Astrocyte of the spinal cord (primary cell): ENCODE measurements around the gene TBPL1.

Source experiments
- DNase-seq: peaks from one replicate; pipeline ENCODE4 v3.0.0; 2011; ENCODE audit warnings: low read depth, low spot score
- H3K4me3 ChIP-seq: 2 replicates; pipeline ENCODE4 v1.5.1; 2011; ENCODE audit warnings: low read depth, mild to moderate bottlenecking, low read length, moderate library complexity
- in situ Hi-C: cut with HindIII; loops from 2 replicates; pipeline ENCODE4 v1.10.0; 2017; ENCODE audit warnings: low sequenced_read_pairs
- TF ChIP-seq, protein P1 (sequence below): IDR thresholded peaks from 2 replicates; pipeline ENCODE4 v1.5.1; 2012; ENCODE audit warnings: low read depth, mild to moderate bottlenecking, low read length, inconsistent platforms

TBPL1 gene

DNA sequence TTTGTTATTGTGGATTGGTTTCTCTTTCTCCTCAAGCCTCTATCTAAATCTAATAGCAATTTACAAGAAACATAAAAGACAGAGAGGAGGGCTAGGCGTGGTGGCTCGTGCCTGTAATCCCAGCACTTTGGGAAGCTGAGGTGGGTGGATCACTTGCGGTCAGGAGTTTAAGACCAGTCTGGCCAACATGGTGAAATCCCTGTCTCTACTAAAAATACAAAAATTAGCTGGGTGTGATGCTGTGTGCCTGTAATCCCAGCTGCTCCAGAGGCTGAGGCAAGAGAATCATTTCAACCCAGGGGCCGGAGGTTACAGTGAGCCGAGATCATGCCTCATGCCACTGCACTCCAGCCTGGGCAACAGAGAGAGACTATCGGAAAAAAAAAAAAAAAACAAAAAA lies 52.8 kb downstream of the TBPL1 start:
- TF ChIP-seq, protein P1, sequence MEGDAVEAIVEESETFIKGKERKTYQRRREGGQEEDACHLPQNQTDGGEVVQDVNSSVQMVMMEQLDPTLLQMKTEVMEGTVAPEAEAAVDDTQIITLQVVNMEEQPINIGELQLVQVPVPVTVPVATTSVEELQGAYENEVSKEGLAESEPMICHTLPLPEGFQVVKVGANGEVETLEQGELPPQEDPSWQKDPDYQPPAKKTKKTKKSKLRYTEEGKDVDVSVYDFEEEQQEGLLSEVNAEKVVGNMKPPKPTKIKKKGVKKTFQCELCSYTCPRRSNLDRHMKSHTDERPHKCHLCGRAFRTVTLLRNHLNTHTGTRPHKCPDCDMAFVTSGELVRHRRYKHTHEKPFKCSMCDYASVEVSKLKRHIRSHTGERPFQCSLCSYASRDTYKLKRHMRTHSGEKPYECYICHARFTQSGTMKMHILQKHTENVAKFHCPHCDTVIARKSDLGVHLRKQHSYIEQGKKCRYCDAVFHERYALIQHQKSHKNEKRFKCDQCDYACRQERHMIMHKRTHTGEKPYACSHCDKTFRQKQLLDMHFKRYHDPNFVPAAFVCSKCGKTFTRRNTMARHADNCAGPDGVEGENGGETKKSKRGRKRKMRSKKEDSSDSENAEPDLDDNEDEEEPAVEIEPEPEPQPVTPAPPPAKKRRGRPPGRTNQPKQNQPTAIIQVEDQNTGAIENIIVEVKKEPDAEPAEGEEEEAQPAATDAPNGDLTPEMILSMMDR, result no peak
- in situ Hi-C loops, result no loop called here
- no peak overlapping the region for H3K4me3 ChIP-seq
- DNase-seq, result no peak

DNA sequence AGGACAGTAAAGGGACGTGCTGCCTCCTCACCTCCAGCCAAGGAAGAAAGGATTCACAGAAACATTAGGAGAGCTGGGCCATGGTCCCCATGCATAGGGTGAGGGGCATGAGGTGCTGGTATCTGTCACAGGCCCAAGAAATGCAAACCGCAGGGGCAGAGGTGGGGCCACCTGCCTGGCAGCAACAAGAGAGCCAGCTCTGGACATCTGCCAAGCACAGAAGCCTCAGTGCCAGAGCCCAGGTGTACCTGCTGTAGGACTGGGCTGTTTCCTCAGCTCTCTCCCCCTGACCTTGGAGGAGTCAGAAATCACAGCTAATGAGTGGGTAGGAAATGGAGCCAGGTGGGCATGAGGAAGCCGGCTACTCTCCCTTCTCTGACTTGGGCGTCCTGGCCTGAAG lies 54.1 kb downstream of the TBPL1 start:
- TF ChIP-seq, protein P1, result no peak
- in situ Hi-C loops, result no loop called here
- no peak overlapping the region for H3K4me3 ChIP-seq
- no peak for DNase-seq

DNA sequence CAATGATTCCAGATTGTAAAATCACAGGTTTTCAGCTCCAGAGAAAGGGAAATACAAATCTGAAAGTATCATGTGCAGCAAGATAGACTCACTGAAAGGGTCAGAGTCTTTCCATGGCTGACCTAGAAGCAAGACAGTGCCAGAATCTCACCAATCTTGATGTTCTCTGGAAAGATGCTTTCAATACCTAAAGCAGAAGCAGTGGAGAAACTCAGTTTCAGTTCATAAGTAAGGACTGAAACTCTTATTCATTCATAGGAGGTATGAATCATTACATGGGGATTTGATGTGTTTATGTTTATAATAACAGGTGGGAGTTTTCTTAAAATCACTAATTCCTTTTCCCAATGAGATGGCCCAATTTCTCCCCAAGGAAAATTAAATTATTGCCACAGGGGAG lies 56.9 kb downstream of the TBPL1 start:
- DNase-seq, result no peak
- TF ChIP-seq, protein P1, result no peak
- H3K4me3 ChIP-seq, result no peak overlapping the region
- in situ Hi-C loops, result no loop called here

DNA sequence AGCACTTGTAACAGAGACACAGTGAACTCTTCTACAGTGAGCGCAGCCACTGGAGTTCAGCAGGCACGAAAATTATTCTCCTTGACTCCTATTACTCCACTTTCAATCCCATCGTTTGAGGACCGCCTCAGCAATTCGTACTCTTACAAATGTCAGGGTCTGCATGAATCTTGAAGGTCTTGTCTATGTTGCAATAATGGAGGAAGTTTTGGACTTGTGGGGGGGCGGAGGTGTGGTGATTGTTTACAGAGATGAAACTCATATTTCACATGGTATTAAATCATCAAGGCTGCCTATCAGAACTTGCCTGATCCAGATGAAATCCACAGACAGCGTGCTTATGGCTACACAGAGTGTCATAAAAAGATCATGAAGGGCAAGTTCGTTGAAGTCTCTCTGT lies 57.4 kb downstream of the TBPL1 start:
- TF ChIP-seq, protein P1, result no peak
- no peak overlapping the region for H3K4me3 ChIP-seq
- DNase-seq, result no peak
- in situ Hi-C loops, result no loop called here

DNA sequence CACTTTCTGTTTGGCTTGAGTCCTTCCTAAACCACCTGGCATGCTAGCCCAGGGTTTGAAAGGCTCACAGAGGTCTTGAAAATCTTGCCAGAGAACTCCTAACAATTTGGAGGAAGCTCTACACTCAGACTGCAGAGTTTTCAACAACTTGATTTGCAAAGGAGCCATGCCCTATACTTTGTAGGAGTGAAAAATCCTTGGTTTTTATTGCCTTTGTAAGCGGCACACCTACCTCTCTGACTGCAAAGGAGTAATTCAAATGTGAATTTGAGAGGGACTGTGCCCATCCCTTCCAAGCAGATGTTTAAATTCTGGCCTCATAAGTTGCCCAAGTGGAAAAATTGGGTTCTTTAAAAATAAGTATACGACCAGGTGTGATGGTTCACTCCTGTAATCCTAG lies 58.0 kb downstream of the TBPL1 start:
- DNase-seq, result no peak
- no peak overlapping the region for H3K4me3 ChIP-seq
- TF ChIP-seq, protein P1, result no peak
- in situ Hi-C loops, result no loop called here

DNA sequence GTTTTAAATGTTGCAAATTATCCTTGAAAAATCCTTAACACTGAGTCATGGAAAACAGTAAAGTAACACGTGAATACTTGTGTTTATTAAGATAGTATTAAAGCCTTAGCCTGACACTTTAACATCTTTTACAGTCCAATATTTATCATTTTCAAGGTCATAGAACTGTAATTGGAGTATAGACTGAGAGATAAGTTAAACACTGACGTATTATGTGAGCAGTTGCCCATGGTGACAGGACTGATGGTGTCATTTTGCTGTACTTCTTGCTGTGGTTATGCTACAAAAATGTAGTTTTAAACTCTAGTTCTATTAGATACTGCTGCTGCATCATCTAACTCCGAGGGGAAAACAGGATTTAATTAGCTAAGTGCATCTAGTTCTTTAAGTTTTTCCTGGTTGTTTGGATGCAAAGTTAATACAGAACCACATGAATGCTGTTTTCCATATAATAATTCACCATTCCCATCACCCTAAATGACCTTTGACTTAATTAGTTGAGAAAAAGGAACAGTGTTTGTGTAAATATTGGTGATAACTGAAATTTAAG lies 61.6 kb downstream of the TBPL1 start:
- no peak overlapping the region for H3K4me3 ChIP-seq
- DNase-seq, result no peak
- in situ Hi-C loops, result no loop called here
- TF ChIP-seq, protein P1, result no peak
